IMR-90 (cell line): Measurements from ENCODE around the gene ZNF423. TPM values are rescaled to one million over a fixed set of nuclear protein-coding genes. Genes with fewer than 3 reads are reported as not detected.

Source experiments
- ATAC-seq: fragments of 200-7000 bp; cut with Tn5 transposase; 2 replicates; pipeline ENCODE4 v1.9.1; 2020; ENCODE audit warnings: low read depth, mild to moderate bottlenecking, moderate library complexity
- BruUV-seq: library from RNA; stranded (reverse); fragments of 400-500 nt; replicated peaks from 2 replicates; lab custom pipeline; 2021; lab: Mats Ljungman, UMichigan
- CTCF ChIA-PET: fragments of 300-600 bp; formaldehyde crosslinking; extraction: SDS; loops from one replicate; lab custom pipeline; 2021; ENCODE audit warnings: antibody characterized with exemption; lab: Yijun Ruan, JAX
- POLR2A ChIA-PET: fragments of 300-600 bp; sonication (Branson Sonifier 250); formaldehyde crosslinking; loops from one replicate; lab custom pipeline; 2022; ENCODE audit warnings: antibody characterized with exemption; ENCODE audit not compliant: unreplicated experiment; lab: Charles Lee
- DNase-seq: peaks from one replicate; pipeline ENCODE4 v3.0.0; 2013
- H2AFZ ChIP-seq: replicated peaks from 2 replicates; pipeline ENCODE3; 2013; ENCODE audit warnings: low read length, mild to moderate bottlenecking; ENCODE audit not compliant: poor library complexity
- H2AK5ac ChIP-seq: 2 replicates; pipeline ENCODE4 v1.6.1; 2013; ENCODE audit warnings: low read depth, low read length, inconsistent platforms
- H2AK9ac ChIP-seq: replicated peaks from 2 replicates; pipeline ENCODE3; 2013; ENCODE audit warnings: mild to moderate bottlenecking, low read depth, low read length, moderate library complexity; ENCODE audit not compliant: poor library complexity
- H2BK120ac ChIP-seq: 2 replicates; pipeline ENCODE4 v1.6.1; 2013; ENCODE audit warnings: low read depth, low read length, inconsistent platforms
- H2BK15ac ChIP-seq: 3 replicates; pipeline ENCODE4 v1.6.1; 2013; ENCODE audit warnings: low read depth, low read length, inconsistent platforms
- H2BK20ac ChIP-seq: 2 replicates; pipeline ENCODE4 v1.6.1; 2013; ENCODE audit warnings: low read depth, mild to moderate bottlenecking, inconsistent platforms, low read length, moderate library complexity
- H2BK5ac ChIP-seq: 2 replicates; pipeline ENCODE4 v1.6.1; 2013; ENCODE audit warnings: mild to moderate bottlenecking, low read depth, low read length, inconsistent platforms; ENCODE audit not compliant: poor library complexity, severe bottlenecking
- H3K14ac ChIP-seq: replicated peaks from 2 replicates; pipeline ENCODE4 v1.6.1; 2013; ENCODE audit warnings: low read depth, low read length, inconsistent platforms
- H3K18ac ChIP-seq: 2 replicates; pipeline ENCODE4 v1.6.1; 2013; ENCODE audit warnings: low read depth, low read length, control low read depth
- H3K23ac ChIP-seq: 2 replicates; pipeline ENCODE4 v1.6.1; 2013; ENCODE audit warnings: low read depth, low read length, inconsistent platforms
- H3K27ac ChIP-seq: 2 replicates; pipeline ENCODE4 v1.5.1; 2013; ENCODE audit warnings: mild to moderate bottlenecking, control low read depth, low read length; ENCODE audit not compliant: insufficient read depth
- H3K27me3 ChIP-seq: 2 replicates; pipeline ENCODE4 v1.6.1; 2013; ENCODE audit warnings: low read length; ENCODE audit not compliant: control insufficient read depth, insufficient read depth
- H3K36me3 ChIP-seq: 2 replicates; pipeline ENCODE4 v1.6.1; 2013; ENCODE audit warnings: low read length, mixed read lengths; ENCODE audit not compliant: control insufficient read depth, insufficient read depth
- H3K4ac ChIP-seq: 2 replicates; pipeline ENCODE4 v1.6.1; 2013; ENCODE audit warnings: low read depth, low read length, inconsistent platforms
- H3K4me1 ChIP-seq: 2 replicates; pipeline ENCODE4 v1.6.1; 2013; ENCODE audit warnings: low read length, mixed read lengths; ENCODE audit not compliant: control insufficient read depth, insufficient read depth
- H3K4me2 ChIP-seq: 2 replicates; pipeline ENCODE4 v1.6.1; 2013; ENCODE audit warnings: low read depth, mild to moderate bottlenecking, control low read depth, low read length, moderate library complexity
- H3K4me3 ChIP-seq: 2 replicates; pipeline ENCODE4 v1.5.1; 2013; ENCODE audit warnings: low read depth, mild to moderate bottlenecking, control low read depth, low read length, moderate library complexity; ENCODE audit not compliant: insufficient read depth
- H3K56ac ChIP-seq: 2 replicates; pipeline ENCODE4 v1.6.1; 2013; ENCODE audit warnings: low read length, inconsistent platforms; ENCODE audit not compliant: insufficient read depth; ENCODE audit errors: extremely low read depth
- H3K79me1 ChIP-seq, 2 experiments: 2 replicates each; pipeline ENCODE4 v1.6.1; 2013; ENCODE audit warnings: low read length in 2 of 2, inconsistent platforms in 1 of 2, low read depth in 1 of 2
- H3K9ac ChIP-seq: 2 replicates; pipeline ENCODE4 v1.6.1; 2013; ENCODE audit warnings: low read depth, low read length, control low read depth
- H3K9me1 ChIP-seq: 2 replicates; pipeline ENCODE4 v1.6.1; 2013; ENCODE audit warnings: low read length, inconsistent platforms; ENCODE audit not compliant: insufficient read depth
- H3K9me3 ChIP-seq: 2 replicates; pipeline ENCODE4 v1.6.1; 2013; ENCODE audit warnings: low read length; ENCODE audit not compliant: control insufficient read depth, insufficient read depth
- H4K20me1 ChIP-seq: 2 replicates; pipeline ENCODE4 v1.6.1; 2013; ENCODE audit warnings: low read length, inconsistent platforms; ENCODE audit not compliant: insufficient read depth
- H4K5ac ChIP-seq: 2 replicates; pipeline ENCODE4 v1.6.1; 2013; ENCODE audit warnings: mild to moderate bottlenecking, low read depth, low read length, control low read depth
- H4K8ac ChIP-seq, 2 experiments: 2 replicates each; pipeline ENCODE4 v1.6.1; 2013; ENCODE audit warnings: low read depth in 2 of 2, low read length in 2 of 2, control low read depth in 1 of 2, inconsistent platforms in 1 of 2
- H4K91ac ChIP-seq: 2 replicates; pipeline ENCODE4 v1.6.1; 2013; ENCODE audit warnings: low read depth, low read length, inconsistent platforms; ENCODE audit not compliant: insufficient read depth
- NFE2L2 ChIP-seq: fragments of 150-350 bp; IDR thresholded peaks from 2 replicates; pipeline ENCODE4 v1.6.1; 2016; ENCODE audit warnings: low read depth, mild to moderate bottlenecking, low read length
- WGBS, 2 experiments: methylation state at CpG; one replicate each; pipeline versions ENCODE4 v1.1.5 to v1.1.7; 2013; ENCODE audit warnings: missing lambda C conversion rate in 2 of 2; ENCODE audit not compliant: insufficient read length in 1 of 2; ENCODE audit errors: extremely low coverage in 2 of 2; 5-methylcytosine and 5-hydroxymethylcytosine counted together
- dilution Hi-C: fragments of 300-500 bp; cut with HindIII; formaldehyde crosslinking; loops from one replicate; pipeline ENCODE4 v1.14.3; 2018; ENCODE audit warnings: low sequenced_read_pairs; ENCODE audit not compliant: unreplicated experiment
- in situ Hi-C: fragments of 300-500 bp; cut with MboI; formaldehyde crosslinking; loops from 3 replicates; pipeline ENCODE4 v1.14.3; 2019; ENCODE audit warnings: low sequenced_read_pairs, inconsistent platforms, mixed read lengths
- intact Hi-C: fragments of 100-400 bp; cut with micrococcal nuclease; formaldehyde crosslinking; loops from 2 replicates; pipeline ENCODE4 v1.10.0; 2022
- polyA plus RNA-seq, 3 experiments: library from polyadenylated mRNA; depleted of rRNA; stranded (reverse); fragments of >200 nt; gene quantifications; 2 replicates each; pipeline ENCODE4 v1.2.3, GENCODE V29; 2012; ENCODE audit warnings: low replicate concordance in 1 of 3
- total RNA-seq: library from RNA; depleted of rRNA; stranded (reverse); fragments of >200 nt; gene quantifications from 2 replicates; pipeline ENCODE4 v1.2.3, GENCODE V29; 2012

The ZNF423 gene
- total and polyA plus RNA-seq, 2 of the 4 experiments (the other 2 are of a cell fraction): under 0.01 to 0.10 TPM

DNA sequence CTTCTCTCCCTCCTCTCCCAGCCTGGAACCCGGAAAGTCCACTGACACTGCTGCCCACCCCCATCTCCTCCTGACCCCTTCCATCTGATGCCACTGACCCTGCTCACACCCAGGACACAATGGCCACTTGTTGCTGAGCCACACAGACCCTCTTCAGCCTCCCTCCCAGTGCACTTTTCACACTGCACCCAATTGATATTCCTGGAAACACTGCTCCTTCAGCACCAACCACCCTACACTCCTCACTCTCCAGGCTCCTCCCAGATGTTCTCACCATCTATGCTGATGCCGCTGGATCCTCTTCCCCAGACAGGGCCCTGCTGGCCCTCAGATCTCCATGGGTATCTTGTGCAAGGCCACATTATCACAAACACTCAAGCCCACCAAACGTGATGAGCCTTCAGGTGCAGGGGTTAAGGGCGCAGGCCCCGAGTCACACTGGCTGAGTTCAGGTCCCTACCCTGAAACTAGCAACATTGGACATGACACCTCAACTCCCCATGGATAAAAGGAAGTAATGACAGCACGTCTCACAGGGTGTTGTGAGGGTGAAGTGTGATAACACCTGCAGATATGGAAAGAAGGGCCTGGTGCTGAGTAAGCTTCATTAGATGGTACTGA lies 238.1 kb downstream of the ZNF423 start:
- Histone ChIP-seq H4K20me1 (no peaks in the 10 kb centered on the region; the same call in 1 of the 2 replicates), H3K27me3 (peaks cover 2% of the 10 kb centered on the region), H3K9me3 (no peaks in the 10 kb centered on the region), H3K4me1 (peaks cover 16% of the 10 kb centered on the region), H4K91ac (no peak overlapping the region), H3K4me2 (no peak overlapping the region), H2AFZ (peak overlapping the region; percentile 49), H3K4me3 (no peak overlapping the region), H3K36me3 (no peaks in the 10 kb centered on the region), H3K18ac (no peak overlapping the region), H2BK20ac (no peak overlapping the region), H4K5ac (no peak overlapping the region), H3K9me1 (peaks cover 9% of the 10 kb centered on the region; the same call in 1 of the 2 replicates), H4K8ac (no peak overlapping the region), H2BK120ac (no peak overlapping the region), H3K4ac (no peak overlapping the region), H3K23ac (no peak overlapping the region), H2AK5ac (no peak overlapping the region), H3K27ac (no peak overlapping the region), H2BK5ac (no peak overlapping the region), H3K79me1 (no peaks in the 10 kb centered on the region), H3K9ac (no peak overlapping the region), H2BK15ac (no peak overlapping the region), H2AK9ac (no peak overlapping the region), H3K14ac (no peak overlapping the region), H3K56ac (no peak overlapping the region)
- BruUV-seq: no TSS peak
- WGBS, 2 experiments: 67% methylated on average over 1 of the region's 6 CpGs; no CpG with 5 or more reads in 1 of the 2 experiments
- dilution Hi-C loops: no loop called here
- no peak for ATAC-seq
- ChIA-PET POLR2A (no interaction called here), CTCF (no interaction called here)
- DNase-seq: no peak
- in situ Hi-C loops: no loop called here
- TF ChIP-seq NFE2L2: no peak
- intact Hi-C loops: no loop called here
